Fibroblast of lung (primary cell): ENCODE results near the gene FRMD4A. TPM values are rescaled to one million over a fixed set of nuclear protein-coding genes. Genes with fewer than 3 reads are reported as not detected.
"Not testable (repeated sequence)": the region's sequence is repeated elsewhere in the genome, so short reads cannot be mapped to it uniquely, and the experiment has no call there.

Source experiments
- DNase-seq, 2 donors: peaks; one replicate each; pipeline versions ENCODE4 v3.0.0 to v3.0.0-alpha.2; 2010; ENCODE audit warnings: low read depth in 2 of 2
- H2AFZ ChIP-seq: 2 replicates; pipeline ENCODE4 v1.5.1; 2012; ENCODE audit warnings: low read length, control low read depth, inconsistent platforms
- H3K27ac ChIP-seq: 2 replicates; pipeline ENCODE4 v1.5.1; 2011; ENCODE audit warnings: low read length, control low read depth; ENCODE audit not compliant: insufficient read depth
- H3K27me3 ChIP-seq: 2 replicates; pipeline ENCODE4 v1.5.1; 2011; ENCODE audit warnings: mild to moderate bottlenecking, low read length; ENCODE audit not compliant: control insufficient read depth, insufficient read depth
- H3K36me3 ChIP-seq: 2 replicates; pipeline ENCODE4 v1.5.1; 2011; ENCODE audit warnings: low read length; ENCODE audit not compliant: control insufficient read depth, insufficient read depth
- H3K4me1 ChIP-seq: 2 replicates; pipeline ENCODE4 v1.5.1; 2011; ENCODE audit warnings: low read length; ENCODE audit not compliant: control insufficient read depth, insufficient read depth; ENCODE audit errors: extremely low read depth
- H3K4me2 ChIP-seq: 2 replicates; pipeline ENCODE4 v1.5.1; 2011; ENCODE audit warnings: low read length, control low read depth; ENCODE audit not compliant: insufficient read depth; ENCODE audit errors: extremely low read depth
- H3K4me3 ChIP-seq, 4 experiments: fragments of 200-600 bp in 1 of 4; sonication (generic) in 1 of 4; replicated peaks in 1 of 4; 2 replicates each; pipeline ENCODE4 v1.5.1; 2011 to 2016; ENCODE audit warnings: low read length in 4 of 4, low read depth in 3 of 4, mild to moderate bottlenecking in 3 of 4, control low read depth in 2 of 4, inconsistent platforms in 1 of 4, mixed read lengths in 1 of 4; ENCODE audit not compliant: insufficient read depth in 1 of 4; ENCODE audit errors: control extremely low read depth in 1 of 4
- H3K79me2 ChIP-seq: 2 replicates; pipeline ENCODE4 v1.5.1; 2012; ENCODE audit warnings: mild to moderate bottlenecking, low read length, inconsistent platforms; ENCODE audit not compliant: control insufficient read depth, insufficient read depth
- H3K9ac ChIP-seq: 2 replicates; pipeline ENCODE4 v1.5.1; 2011; ENCODE audit warnings: mild to moderate bottlenecking, low read length, control low read depth; ENCODE audit not compliant: insufficient read depth
- H3K9me3 ChIP-seq: 2 replicates; pipeline ENCODE4 v1.5.1; 2012; ENCODE audit warnings: low read depth, low read length; ENCODE audit not compliant: control insufficient read depth, insufficient read depth
- H4K20me1 ChIP-seq: 2 replicates; pipeline ENCODE4 v1.5.1; 2011; ENCODE audit warnings: low read length; ENCODE audit not compliant: control insufficient read depth, insufficient read depth; ENCODE audit errors: extremely low read depth
- EZH2 ChIP-seq: IDR thresholded peaks from 2 replicates; pipeline ENCODE4 v1.5.1; 2012; ENCODE audit warnings: low read length, control low read depth, mild to moderate bottlenecking; ENCODE audit errors: missing control alignments
- polyA plus RNA-seq, 2 donors: library from polyadenylated mRNA; depleted of rRNA in 1 of 2; stranded (reverse) in 1 of 2; unstranded in 1 of 2; fragments of >200 nt; gene quantifications; 2 replicates each; pipeline ENCODE4 v1.2.1, GENCODE V29; 2011 to 2012; ENCODE audit warnings: missing spikeins in 1 of 2
- total RNA-seq: library from RNA; depleted of rRNA; stranded (reverse); fragments of >200 nt; gene quantifications from 2 replicates; pipeline ENCODE4 v1.2.1, GENCODE V29; 2014
- TF ChIP-seq, protein P1 (sequence below), 2 donors: IDR thresholded peaks in 1 of 2; conservative IDR thresholded peaks in 1 of 2; 1 replicate in 1 of 2; 2 replicates in 1 of 2; pipeline ENCODE4 v1.5.1; 2011 to 2012; ENCODE audit warnings: low read length in 2 of 2, control low read depth in 1 of 2, inconsistent platforms in 1 of 2, low read depth in 1 of 2, mild to moderate bottlenecking in 1 of 2

Gene FRMD4A
- total and polyA plus RNA-seq, 2 donors (not counting 1 experiment from before 2014, with no cell fraction given) = 26.9 to 63.6 TPM

DNA sequence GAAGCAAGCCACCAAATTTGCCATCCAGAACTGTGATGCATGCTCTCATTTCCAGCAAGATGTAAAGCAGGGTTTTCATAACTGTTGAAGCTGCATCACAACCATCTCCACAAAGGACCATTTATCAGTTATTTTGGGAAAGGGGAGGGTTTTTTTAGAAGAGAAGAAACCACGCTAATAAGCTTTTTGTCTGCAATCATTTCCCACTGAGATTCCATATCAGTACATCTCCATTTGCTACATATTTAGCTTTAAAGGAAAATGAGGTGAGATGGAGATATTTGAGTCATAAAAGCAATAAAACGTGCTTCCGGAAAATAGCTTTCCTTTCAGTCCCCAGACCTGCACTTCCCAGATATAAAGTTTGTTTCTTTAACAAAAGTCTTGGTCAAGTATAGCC, 258.2 kb downstream of the FRMD4A start:
- H3K4me1 ChIP-seq = peaks cover 14% of the 10 kb centered on the region
- TF ChIP-seq EZH2 = no peak
- TF ChIP-seq, protein P1, sequence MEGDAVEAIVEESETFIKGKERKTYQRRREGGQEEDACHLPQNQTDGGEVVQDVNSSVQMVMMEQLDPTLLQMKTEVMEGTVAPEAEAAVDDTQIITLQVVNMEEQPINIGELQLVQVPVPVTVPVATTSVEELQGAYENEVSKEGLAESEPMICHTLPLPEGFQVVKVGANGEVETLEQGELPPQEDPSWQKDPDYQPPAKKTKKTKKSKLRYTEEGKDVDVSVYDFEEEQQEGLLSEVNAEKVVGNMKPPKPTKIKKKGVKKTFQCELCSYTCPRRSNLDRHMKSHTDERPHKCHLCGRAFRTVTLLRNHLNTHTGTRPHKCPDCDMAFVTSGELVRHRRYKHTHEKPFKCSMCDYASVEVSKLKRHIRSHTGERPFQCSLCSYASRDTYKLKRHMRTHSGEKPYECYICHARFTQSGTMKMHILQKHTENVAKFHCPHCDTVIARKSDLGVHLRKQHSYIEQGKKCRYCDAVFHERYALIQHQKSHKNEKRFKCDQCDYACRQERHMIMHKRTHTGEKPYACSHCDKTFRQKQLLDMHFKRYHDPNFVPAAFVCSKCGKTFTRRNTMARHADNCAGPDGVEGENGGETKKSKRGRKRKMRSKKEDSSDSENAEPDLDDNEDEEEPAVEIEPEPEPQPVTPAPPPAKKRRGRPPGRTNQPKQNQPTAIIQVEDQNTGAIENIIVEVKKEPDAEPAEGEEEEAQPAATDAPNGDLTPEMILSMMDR (conservative IDR thresholded peaks at IDR 0.05 in 1 of 2, IDR thresholded peaks at IDR 0.05 in 1 of 2; ENCODE audit: low read depth in 1 of 2, low read length in 2 of 2) = no peak
- H3K9ac ChIP-seq = no peak overlapping the region
- no peak for DNase-seq
- no peaks in the 10 kb centered on the region for H3K27me3 ChIP-seq
- no peak overlapping the region for H3K4me2 ChIP-seq
- no peaks in the 10 kb centered on the region for H3K36me3 ChIP-seq
- no peaks in the 10 kb centered on the region for H4K20me1 ChIP-seq
- H3K9me3 ChIP-seq = no peaks in the 10 kb centered on the region
- no peaks in the 10 kb centered on the region for H3K79me2 ChIP-seq
- H3K27ac ChIP-seq = no peak overlapping the region
- no peak overlapping the region for H2AFZ ChIP-seq
- no peak overlapping the region for H3K4me3 ChIP-seq

DNA sequence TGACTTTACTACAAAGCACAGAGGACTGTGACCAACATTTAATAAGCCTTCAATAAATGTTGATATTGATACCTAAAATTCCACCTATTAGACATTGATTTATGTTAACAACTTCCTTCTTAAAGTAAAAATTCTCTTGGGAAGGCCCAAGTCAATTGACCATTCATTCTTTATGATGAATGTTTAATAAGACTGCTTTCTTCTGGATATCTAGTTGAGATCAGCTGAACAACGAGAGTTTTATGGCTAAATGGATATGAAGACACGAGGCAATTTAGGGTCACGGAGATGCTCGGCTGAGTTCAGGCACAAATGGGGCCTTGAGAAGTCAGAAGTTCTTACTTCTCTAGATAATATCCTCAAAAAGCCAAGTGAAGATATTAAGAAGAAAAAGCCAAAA, 258.8 kb downstream of the FRMD4A start:
- H3K9ac ChIP-seq = no peak overlapping the region
- H3K27me3 ChIP-seq = no peaks in the 10 kb centered on the region
- no peak overlapping the region for H3K27ac ChIP-seq
- H3K36me3 ChIP-seq = no peaks in the 10 kb centered on the region
- no peaks in the 10 kb centered on the region for H3K79me2 ChIP-seq
- H4K20me1 ChIP-seq = no peaks in the 10 kb centered on the region
- H3K4me2 ChIP-seq = no peak overlapping the region
- no peak overlapping the region for H2AFZ ChIP-seq
- H3K4me1 ChIP-seq = peaks cover 14% of the 10 kb centered on the region
- TF ChIP-seq, protein P1 (conservative IDR thresholded peaks at IDR 0.05 in 1 of 2, IDR thresholded peaks at IDR 0.05 in 1 of 2; ENCODE audit: low read depth in 1 of 2, low read length in 2 of 2) = no peak
- no peak for TF ChIP-seq EZH2
- H3K9me3 ChIP-seq = no peaks in the 10 kb centered on the region
- DNase-seq = no peak
- no peak overlapping the region for H3K4me3 ChIP-seq

DNA sequence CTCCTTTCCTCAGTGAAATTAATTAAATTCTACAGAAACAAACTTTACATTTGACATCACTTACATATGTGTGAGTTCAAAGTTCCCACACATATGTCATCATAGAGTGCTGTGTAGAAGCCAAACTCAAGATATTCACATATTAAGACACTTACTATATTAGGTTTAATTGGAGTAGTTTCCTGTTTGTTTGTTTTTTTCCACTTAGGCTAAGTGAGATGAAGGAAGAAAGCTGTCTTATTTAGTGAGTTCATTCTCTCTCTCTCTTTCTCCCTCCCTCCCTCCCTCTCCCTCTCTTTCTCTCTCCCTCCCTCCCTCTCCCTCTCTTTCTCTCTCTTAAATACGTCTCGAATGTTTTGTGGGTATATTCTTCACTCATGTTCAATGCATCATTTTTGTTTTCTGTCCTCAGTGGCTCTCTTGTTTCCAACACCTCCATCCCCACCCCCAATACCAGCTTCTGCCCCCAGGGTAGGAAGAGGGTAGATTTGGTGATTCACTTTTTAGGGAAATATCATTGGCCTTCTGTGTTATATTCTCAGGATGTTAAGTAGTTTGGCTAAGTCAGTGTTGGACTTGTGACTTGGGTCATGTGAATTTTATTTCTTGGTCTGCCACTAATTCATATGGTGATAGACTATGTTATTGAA, 262.0 kb downstream of the FRMD4A start:
- TF ChIP-seq, protein P1 (conservative IDR thresholded peaks at IDR 0.05 in 1 of 2, IDR thresholded peaks at IDR 0.05 in 1 of 2; ENCODE audit: low read depth in 1 of 2, low read length in 2 of 2) = no peak
- no peak for TF ChIP-seq EZH2
- Histone ChIP-seq H3K4me2 (no peak overlapping the region), H3K36me3 (no peaks in the 10 kb centered on the region), H3K9me3 (no peaks in the 10 kb centered on the region), H3K79me2 (no peaks in the 10 kb centered on the region), H3K27ac (no peak overlapping the region), H3K4me3 (no peak overlapping the region), H3K27me3 (no peaks in the 10 kb centered on the region), H3K9ac (no peak overlapping the region), H2AFZ (no peak overlapping the region), H3K4me1 (peaks cover 1% of the 10 kb centered on the region), H4K20me1 (no peaks in the 10 kb centered on the region)
- no peak for DNase-seq

DNA sequence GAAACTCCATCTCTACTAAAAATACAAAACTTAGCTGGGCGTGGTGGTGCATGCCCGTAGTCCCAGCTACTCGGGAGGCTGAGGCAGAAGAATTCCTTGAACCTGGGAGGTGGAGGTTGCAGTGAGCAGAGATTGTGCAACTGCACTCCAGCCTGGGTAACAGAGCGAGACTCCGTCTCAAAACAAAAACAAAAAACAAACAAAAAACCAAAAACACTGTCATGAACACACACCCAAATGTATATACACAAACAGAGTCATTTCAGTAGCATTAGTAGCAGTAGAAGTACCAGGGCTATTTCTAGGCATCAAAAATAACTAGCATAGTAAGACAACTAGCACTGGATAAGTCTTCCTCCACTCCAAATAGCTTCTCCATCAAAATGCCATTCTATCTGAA, 263.1 kb downstream of the FRMD4A start:
- not testable (repeated sequence) for H3K36me3 ChIP-seq, H3K4me2 ChIP-seq, H3K27me3 ChIP-seq, H3K4me3 ChIP-seq, H2AFZ ChIP-seq, H3K9me3 ChIP-seq, H3K79me2 ChIP-seq, DNase-seq, H4K20me1 ChIP-seq, H3K4me1 ChIP-seq, H3K27ac ChIP-seq, H3K9ac ChIP-seq
